ENCODE data around the gene GON4L.
"Not testable (repeated sequence)": the region's sequence is repeated elsewhere in the genome, so short reads cannot be mapped to it uniquely, and the experiment has no call there.

- TF ChIP-seq CTCF, POLR2A (IDR thresholded peaks at IDR 0.05): not testable (repeated sequence)
Measured at GRCh38 chr1:155767399-155767989, 89.5 kb downstream of the GON4L start.
